DND-41 (cell line): ENCODE results near the gene SNRNP48.

Source experiments
- ATAC-seq: fragments of 200-7000 bp; cut with Tn5 transposase; 3 replicates; pipeline ENCODE4 v1.9.1; 2021; ENCODE audit warnings: low read depth; ENCODE audit not compliant: insufficient read depth
- DNase-seq: peaks from one replicate; pipeline ENCODE4 v3.0.0-alpha.2; 2020
- H2AFZ ChIP-seq: 2 replicates; pipeline ENCODE4 v1.6.0; 2012; ENCODE audit warnings: low read depth, low read length
- H3K27ac ChIP-seq: 2 replicates; pipeline ENCODE4 v1.5.1; 2012; ENCODE audit warnings: low read length, inconsistent platforms
- H3K27me3 ChIP-seq: fragments of 200-600 bp; sonication (generic); 2 replicates; pipeline ENCODE4 v1.6.0; 2012; ENCODE audit warnings: low read length, mild to moderate bottlenecking, inconsistent platforms; ENCODE audit not compliant: insufficient read depth, poor library complexity
- H3K36me3 ChIP-seq: 2 replicates; pipeline ENCODE4 v1.5.1; 2012; ENCODE audit warnings: low read length, inconsistent platforms; ENCODE audit not compliant: insufficient read depth
- H3K4me1 ChIP-seq: 2 replicates; pipeline ENCODE4 v1.5.1; 2012; ENCODE audit warnings: mild to moderate bottlenecking, low read length; ENCODE audit not compliant: insufficient read depth
- H3K4me2 ChIP-seq: 2 replicates; pipeline ENCODE4 v1.6.0; 2012; ENCODE audit warnings: mild to moderate bottlenecking, moderate library complexity, low read length, inconsistent platforms; ENCODE audit not compliant: insufficient read depth
- H3K4me3 ChIP-seq, 2 experiments: fragments of 200-600 bp in 1 of 2; shearing (Covaris generic) in 1 of 2; 2 replicates each; pipeline ENCODE4 v1.5.1; 2012 to 2016; ENCODE audit warnings: inconsistent platforms in 2 of 2, low read length in 2 of 2, mild to moderate bottlenecking in 2 of 2, low read depth in 1 of 2, moderate library complexity in 1 of 2
- H3K79me2 ChIP-seq: 2 replicates; pipeline ENCODE4 v1.6.0; 2012; ENCODE audit warnings: low read length, inconsistent platforms; ENCODE audit not compliant: insufficient read depth
- H3K9ac ChIP-seq: 2 replicates; pipeline ENCODE4 v1.6.0; 2012; ENCODE audit warnings: low read depth, mild to moderate bottlenecking, inconsistent platforms, low read length, moderate library complexity
- H3K9me3 ChIP-seq: 2 replicates; pipeline ENCODE4 v1.5.1; 2012; ENCODE audit warnings: low read length, moderate library complexity, mild to moderate bottlenecking, inconsistent platforms; ENCODE audit not compliant: insufficient read depth, severe bottlenecking
- H4K20me1 ChIP-seq: 2 replicates; pipeline ENCODE4 v1.6.0; 2012; ENCODE audit warnings: low read length; ENCODE audit not compliant: insufficient read depth
- CTCF ChIP-seq: IDR thresholded peaks from 2 replicates; pipeline ENCODE4 v1.5.1; 2012; ENCODE audit warnings: borderline replicate concordance, low read length, moderate library complexity, mild to moderate bottlenecking; ENCODE audit not compliant: poor library complexity, severe bottlenecking; ENCODE audit errors: extremely low read depth
- EZH2 ChIP-seq: IDR thresholded peaks from 3 replicates; pipeline ENCODE4 v1.6.1; 2012; ENCODE audit warnings: borderline replicate concordance, low read depth, mild to moderate bottlenecking, moderate library complexity, low read length, inconsistent platforms; ENCODE audit not compliant: severe bottlenecking

SNRNP48 gene

GRCh38 chr6:7632501-7633290, 42.7 kb downstream of the SNRNP48 start:
- H3K4me3 ChIP-seq, result no peak overlapping the region
- no peaks in the 10 kb centered on the region for H3K79me2 ChIP-seq
- no peaks in the 10 kb centered on the region for H4K20me1 ChIP-seq
- TF ChIP-seq CTCF, result no peak
- no peak for TF ChIP-seq EZH2
- no peak overlapping the region for H3K4me2 ChIP-seq
- H3K27ac ChIP-seq, result no peak overlapping the region
- no peaks in the 10 kb centered on the region for H3K4me1 ChIP-seq
- ATAC-seq (no peak), DNase-seq (no peak)
- no peak overlapping the region for H3K9ac ChIP-seq
- no peaks in the 10 kb centered on the region for H3K36me3 ChIP-seq
- H3K27me3 ChIP-seq, result no peaks in the 10 kb centered on the region
- H2AFZ ChIP-seq, result no peak overlapping the region
- H3K9me3 ChIP-seq, result no peaks in the 10 kb centered on the region

- H4K20me1 ChIP-seq, result no peaks in the 10 kb centered on the region
- H3K4me2 ChIP-seq, result no peak overlapping the region
- TF ChIP-seq CTCF, result no peak
- TF ChIP-seq EZH2, result no peak
- H3K27ac ChIP-seq, result no peak overlapping the region
- no peaks in the 10 kb centered on the region for H3K79me2 ChIP-seq
- H3K9ac ChIP-seq, result no peak overlapping the region
- no peak overlapping the region for H3K4me3 ChIP-seq
- no peaks in the 10 kb centered on the region for H3K4me1 ChIP-seq
- no peak overlapping the region for H2AFZ ChIP-seq
- no peak for ATAC-seq
- peaks cover 3% of the 10 kb centered on the region for H3K27me3 ChIP-seq
- DNase-seq, result no peak
- no peaks in the 10 kb centered on the region for H3K36me3 ChIP-seq
- H3K9me3 ChIP-seq, result no peaks in the 10 kb centered on the region
Observed at GRCh38 chr6:7633361-7633760, 43.4 kb downstream of the SNRNP48 start.

GRCh38 chr6:7636151-7636550, 46.2 kb downstream of the SNRNP48 start:
- H3K9ac ChIP-seq, result no peak overlapping the region
- H2AFZ ChIP-seq, result no peak overlapping the region
- H3K27me3 ChIP-seq, result peaks cover 3% of the 10 kb centered on the region
- no peaks in the 10 kb centered on the region for H3K79me2 ChIP-seq
- DNase-seq (no peak), ATAC-seq (no peak)
- TF ChIP-seq EZH2 (no peak), CTCF (no peak)
- no peak overlapping the region for H3K27ac ChIP-seq
- no peaks in the 10 kb centered on the region for H4K20me1 ChIP-seq
- no peak overlapping the region for H3K4me2 ChIP-seq
- no peak overlapping the region for H3K4me3 ChIP-seq
- H3K4me1 ChIP-seq, result no peaks in the 10 kb centered on the region
- H3K9me3 ChIP-seq, result no peaks in the 10 kb centered on the region
- no peaks in the 10 kb centered on the region for H3K36me3 ChIP-seq
